ENCODE measurements around the gene CFHR1. TPM values are rescaled to one million over a fixed set of nuclear protein-coding genes. Genes with fewer than 3 reads are reported as not detected.
"Not testable (repeated sequence)": the region's sequence is repeated elsewhere in the genome, so short reads cannot be mapped to it uniquely, and the experiment has no call there.

The CFHR1 gene
- polyA plus RNA-seq = not detected

DNA sequence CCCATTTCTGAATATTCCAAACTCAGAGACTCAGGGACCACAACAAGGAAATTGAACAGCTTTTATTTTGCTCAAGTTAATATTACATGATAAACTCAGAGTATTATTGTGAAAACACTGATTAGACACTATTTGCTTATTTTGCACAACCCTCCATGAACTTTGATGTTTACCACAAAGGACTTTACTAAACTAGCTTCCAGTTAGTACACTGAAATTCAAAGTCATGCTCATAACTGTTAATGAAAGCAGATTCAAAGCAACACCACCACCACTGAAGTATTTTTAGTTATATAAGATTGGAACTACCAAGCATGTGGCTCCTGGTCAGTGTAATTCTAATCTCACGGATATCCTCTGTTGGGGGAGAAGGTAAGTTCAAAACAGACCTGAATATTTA lies at the start of gene CFHR1:
Gene CFHR1, plus strand, starts transcription at position 201 of the 400 bp plus-strand sequence. Its CDS starts 114 bp downstream, at position 315.
- H3K9me3 Mint-ChIP-seq, H3K27ac Mint-ChIP-seq, H3K4me3 Mint-ChIP-seq, H3K4me1 Mint-ChIP-seq, H3K36me3 Mint-ChIP-seq, H3K27me3 Mint-ChIP-seq: not testable (repeated sequence)

- H3K4me3 Mint-ChIP-seq, H3K27me3 Mint-ChIP-seq, H3K9me3 Mint-ChIP-seq, H3K4me1 Mint-ChIP-seq, H3K36me3 Mint-ChIP-seq, H3K27ac Mint-ChIP-seq: not testable (repeated sequence)
Observed at GRCh38 chr1:196769823-196770222, 49.7 kb upstream of the CFHR1 start.

DNA sequence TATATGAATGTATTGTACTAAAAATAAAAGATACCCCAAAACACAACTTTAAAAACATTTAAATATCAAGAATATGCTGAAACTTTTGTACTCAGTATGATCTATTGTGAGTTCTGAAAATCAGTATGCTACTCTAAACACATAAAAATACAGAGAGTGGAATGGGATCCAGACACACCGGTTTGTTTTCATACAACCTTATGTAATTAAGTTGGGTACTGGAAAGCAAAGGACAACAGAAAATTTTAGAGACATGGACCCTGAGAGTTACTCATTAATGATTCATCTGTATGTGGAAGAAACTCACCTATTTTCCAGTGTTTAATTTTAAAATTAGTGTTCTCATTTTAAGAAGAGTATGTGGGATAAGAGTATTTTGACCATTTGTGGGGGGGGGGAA lies 45.8 kb upstream of the CFHR1 start:
- Mint-ChIP-seq H3K4me3 (no peak overlapping the region), H3K36me3 (no peaks in the 10 kb centered on the region), H3K27ac (no peak overlapping the region), H3K27me3 (peaks cover 1% of the 10 kb centered on the region), H3K9me3 (no peaks in the 10 kb centered on the region), H3K4me1 (no peaks in the 10 kb centered on the region)

DNA sequence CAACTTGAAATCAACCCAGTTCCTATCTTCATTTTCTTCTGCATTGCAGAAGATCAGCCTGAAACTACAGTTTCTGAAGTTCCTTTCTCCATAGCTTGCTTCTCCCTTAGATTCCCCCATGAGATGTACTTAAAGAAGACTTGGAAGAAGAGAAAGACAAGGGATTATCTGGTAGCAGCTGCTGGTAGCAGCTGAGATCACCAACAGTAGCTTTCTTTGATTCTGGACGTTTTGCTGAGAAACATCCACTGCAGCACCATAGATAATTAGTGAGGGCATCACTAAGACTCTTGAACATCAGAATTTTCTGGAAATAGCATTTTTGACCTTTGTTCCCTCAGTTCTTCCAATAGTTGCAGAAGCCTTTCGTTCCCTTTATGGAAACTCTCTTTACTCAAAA lies 45.4 kb upstream of the CFHR1 start:
- Mint-ChIP-seq H3K4me3 (no peak overlapping the region), H3K36me3 (no peaks in the 10 kb centered on the region), H3K4me1 (no peaks in the 10 kb centered on the region), H3K9me3 (no peaks in the 10 kb centered on the region), H3K27ac (no peak overlapping the region), H3K27me3 (no peaks in the 10 kb centered on the region)

DNA sequence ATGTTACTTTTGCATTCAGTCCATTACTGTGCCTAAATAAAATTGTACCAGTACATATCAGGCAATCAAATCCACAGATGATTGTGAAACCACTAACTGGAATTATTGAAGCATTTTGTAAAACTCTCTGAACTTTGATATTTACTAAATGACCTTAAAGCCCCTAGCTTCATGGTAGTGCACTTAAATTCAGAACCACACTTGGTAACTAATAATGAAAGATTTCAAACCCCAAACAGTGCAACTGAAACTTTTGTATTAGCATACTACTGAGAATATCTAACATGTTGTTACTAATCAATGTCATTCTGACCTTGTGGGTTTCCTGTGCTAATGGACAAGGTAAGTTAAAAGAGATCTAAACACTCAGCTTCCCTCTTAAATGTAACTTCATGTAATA lies 44.9 kb upstream of the CFHR1 start, which contains the start of gene CFHR3:
Gene CFHR3, plus strand, starts transcription at position 238 of the 400 bp plus-strand sequence. Its CDS starts 47 bp downstream, at position 285.
- no peaks in the 10 kb centered on the region for H3K4me1 Mint-ChIP-seq
- no peak within 1 kb of the TSS for H3K4me3 Mint-ChIP-seq
- H3K27ac Mint-ChIP-seq = no peak within 1 kb of the TSS
- H3K9me3 Mint-ChIP-seq = no peaks in the 10 kb centered on the region
- H3K36me3 Mint-ChIP-seq = no peaks in the 10 kb centered on the region
- H3K27me3 Mint-ChIP-seq = no peaks in the 10 kb centered on the region

- H3K27me3 Mint-ChIP-seq = no peaks in the 10 kb centered on the region
- H3K9me3 Mint-ChIP-seq = no peaks in the 10 kb centered on the region
- no peak overlapping the region for H3K4me3 Mint-ChIP-seq
- H3K36me3 Mint-ChIP-seq = no peaks in the 10 kb centered on the region
- H3K4me1 Mint-ChIP-seq = no peaks in the 10 kb centered on the region
- no peak overlapping the region for H3K27ac Mint-ChIP-seq
Observed at GRCh38 chr1:196777603-196778002, 41.9 kb upstream of the CFHR1 start.

- no peak overlapping the region for H3K27ac Mint-ChIP-seq
- no peaks in the 10 kb centered on the region for H3K27me3 Mint-ChIP-seq
- H3K4me3 Mint-ChIP-seq = no peak overlapping the region
- no peaks in the 10 kb centered on the region for H3K36me3 Mint-ChIP-seq
- H3K9me3 Mint-ChIP-seq = no peaks in the 10 kb centered on the region
- H3K4me1 Mint-ChIP-seq = no peaks in the 10 kb centered on the region
Observed at GRCh38 chr1:196779093-196779492, 40.4 kb upstream of the CFHR1 start.

DNA sequence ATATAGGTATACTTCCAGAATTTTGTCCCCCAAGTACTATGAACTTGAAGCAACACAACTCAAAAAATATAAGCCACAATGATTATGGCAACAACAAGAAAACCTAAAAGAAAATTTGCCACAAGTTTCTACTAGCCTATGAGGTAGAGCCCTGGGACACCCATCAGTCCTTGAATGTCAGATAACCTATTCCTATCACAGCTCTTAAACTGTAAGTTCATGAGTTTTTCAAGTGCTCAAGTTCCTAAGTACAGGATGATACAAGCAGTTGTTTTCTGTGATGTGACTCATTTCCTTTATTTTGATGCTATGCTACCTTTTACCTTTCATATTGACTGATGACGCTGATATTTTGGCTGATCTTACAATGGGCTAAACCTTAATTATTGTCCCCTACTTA lies 28.3 kb upstream of the CFHR1 start:
- not testable (repeated sequence) for H3K4me3 Mint-ChIP-seq, H3K36me3 Mint-ChIP-seq, H3K4me1 Mint-ChIP-seq, H3K9me3 Mint-ChIP-seq, H3K27me3 Mint-ChIP-seq, H3K27ac Mint-ChIP-seq

DNA sequence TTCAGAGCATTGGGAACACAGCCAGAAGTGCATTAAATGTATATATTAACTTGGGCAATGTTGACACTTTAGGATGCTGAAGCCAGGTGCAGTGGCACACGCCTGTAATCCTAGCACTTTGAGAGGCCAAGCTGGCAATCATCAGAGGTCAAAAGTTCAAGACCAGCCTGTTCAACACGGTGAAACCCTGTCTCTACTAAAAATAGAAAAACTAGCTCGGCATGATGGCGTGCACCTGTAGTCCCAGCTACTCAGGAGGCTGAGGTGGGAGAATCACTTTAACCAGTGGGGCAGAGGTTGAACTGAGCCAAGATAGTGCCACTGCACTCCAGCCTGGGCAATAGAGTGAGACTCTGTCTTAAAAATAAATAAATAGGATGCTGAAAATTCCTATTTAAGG lies 25.4 kb upstream of the CFHR1 start:
- not testable (repeated sequence) for H3K36me3 Mint-ChIP-seq, H3K4me1 Mint-ChIP-seq, H3K27me3 Mint-ChIP-seq, H3K27ac Mint-ChIP-seq, H3K9me3 Mint-ChIP-seq, H3K4me3 Mint-ChIP-seq

- no peak overlapping the region for H3K27ac Mint-ChIP-seq
- H3K36me3 Mint-ChIP-seq = no peaks in the 10 kb centered on the region
- H3K4me3 Mint-ChIP-seq = no peak overlapping the region
- peaks cover 0 to 10% (median 2%) of the 10 kb centered on the region in 3 donors for H3K9me3 Mint-ChIP-seq
- no peaks in the 10 kb centered on the region for H3K27me3 Mint-ChIP-seq
- H3K4me1 Mint-ChIP-seq = no peaks in the 10 kb centered on the region
Observed at GRCh38 chr1:196797891-196798290, 21.6 kb upstream of the CFHR1 start.

- not testable (repeated sequence) for H3K4me1 Mint-ChIP-seq, H3K36me3 Mint-ChIP-seq, H3K9me3 Mint-ChIP-seq, H3K4me3 Mint-ChIP-seq, H3K27ac Mint-ChIP-seq, H3K27me3 Mint-ChIP-seq
Observed at GRCh38 chr1:196801920-196802319, 17.6 kb upstream of the CFHR1 start.

DNA sequence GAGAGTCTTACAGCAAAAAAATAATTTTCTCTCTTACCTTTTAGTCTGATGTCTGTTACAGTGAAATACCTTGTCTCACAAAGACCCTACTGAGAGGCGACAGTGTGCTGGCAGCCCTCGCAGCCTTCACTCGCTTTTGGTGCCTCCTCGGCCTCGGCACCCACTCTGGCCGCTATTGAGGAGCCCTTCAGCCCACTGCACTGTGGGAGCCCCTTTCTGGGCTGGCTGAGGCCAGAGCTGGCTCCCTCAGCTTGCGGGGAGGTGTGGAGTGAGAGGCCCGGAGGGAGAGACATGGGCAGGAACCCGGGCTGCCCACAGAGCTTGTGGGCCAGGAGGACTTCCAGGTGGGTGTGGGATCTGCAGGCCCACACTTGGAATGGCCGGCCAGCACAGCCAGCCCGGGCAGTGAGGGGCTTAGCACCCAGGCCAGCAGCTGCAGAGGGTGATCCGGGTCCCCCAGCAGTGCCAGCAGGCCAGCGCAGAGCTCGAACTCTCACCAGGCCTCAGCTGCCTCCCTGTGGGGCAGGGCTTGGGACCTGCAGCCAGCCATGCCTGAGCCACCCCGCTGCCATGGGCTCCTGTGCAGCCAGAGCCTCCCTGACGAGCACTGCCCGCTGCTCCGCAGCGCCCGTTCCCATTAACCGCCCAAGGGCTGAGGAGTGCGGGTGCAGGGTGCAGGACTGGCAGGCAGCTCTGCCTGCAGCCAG lies 10.8 kb upstream of the CFHR1 start:
- Mint-ChIP-seq H3K4me1 (no peaks in the 10 kb centered on the region), H3K4me3 (no peak overlapping the region), H3K9me3 (peaks cover 0 to 4% (median 0%) of the 10 kb centered on the region in 3 donors), H3K27me3 (no peaks in the 10 kb centered on the region), H3K36me3 (no peaks in the 10 kb centered on the region), H3K27ac (no peak overlapping the region)

DNA sequence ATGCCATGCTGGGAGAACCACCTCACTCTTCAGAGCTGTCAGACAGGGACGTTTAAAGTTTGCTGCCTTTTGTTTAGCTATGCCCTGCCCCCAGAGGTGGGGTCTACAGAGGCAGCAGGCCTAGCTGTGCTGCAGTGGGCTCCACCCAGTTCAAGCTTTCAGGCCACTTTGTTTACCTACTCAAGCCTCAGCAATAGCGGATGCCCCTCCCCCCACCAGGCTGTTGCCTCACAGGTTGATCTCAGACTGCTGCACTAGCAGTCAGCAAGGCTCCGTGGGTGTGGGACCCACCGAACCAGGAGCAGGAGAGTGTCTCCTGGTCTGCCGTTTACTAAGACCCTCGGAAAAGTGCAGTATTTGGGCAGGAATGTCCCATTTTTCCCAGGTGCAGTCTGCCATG lies 2.1 kb upstream of the CFHR1 start:
- not testable (repeated sequence) for H3K9me3 Mint-ChIP-seq, H3K27me3 Mint-ChIP-seq, H3K36me3 Mint-ChIP-seq, H3K4me1 Mint-ChIP-seq, H3K4me3 Mint-ChIP-seq, H3K27ac Mint-ChIP-seq

DNA sequence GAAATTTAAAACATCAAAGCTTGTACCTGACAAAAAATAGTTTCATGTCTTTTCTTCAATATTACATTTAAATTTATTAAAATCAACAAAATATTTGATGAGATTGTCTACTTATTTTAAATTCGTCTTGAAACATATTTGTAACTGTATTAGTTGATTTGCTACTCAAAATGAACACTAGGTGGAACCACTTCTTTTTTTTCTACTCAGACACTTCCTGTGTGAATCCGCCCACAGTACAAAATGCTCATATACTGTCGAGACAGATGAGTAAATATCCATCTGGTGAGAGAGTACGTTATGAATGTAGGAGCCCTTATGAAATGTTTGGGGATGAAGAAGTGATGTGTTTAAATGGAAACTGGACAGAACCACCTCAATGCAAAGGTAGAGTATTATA lies 8.3 kb downstream of the CFHR1 start:
- not testable (repeated sequence) for H3K27ac Mint-ChIP-seq, H3K36me3 Mint-ChIP-seq, H3K4me1 Mint-ChIP-seq, H3K4me3 Mint-ChIP-seq, H3K27me3 Mint-ChIP-seq, H3K9me3 Mint-ChIP-seq

- not testable (repeated sequence) for H3K4me1 Mint-ChIP-seq, H3K4me3 Mint-ChIP-seq, H3K27me3 Mint-ChIP-seq, H3K9me3 Mint-ChIP-seq, H3K27ac Mint-ChIP-seq, H3K36me3 Mint-ChIP-seq
Observed at GRCh38 chr1:196849613-196850492, 30.3 kb downstream of the CFHR1 start.

DNA sequence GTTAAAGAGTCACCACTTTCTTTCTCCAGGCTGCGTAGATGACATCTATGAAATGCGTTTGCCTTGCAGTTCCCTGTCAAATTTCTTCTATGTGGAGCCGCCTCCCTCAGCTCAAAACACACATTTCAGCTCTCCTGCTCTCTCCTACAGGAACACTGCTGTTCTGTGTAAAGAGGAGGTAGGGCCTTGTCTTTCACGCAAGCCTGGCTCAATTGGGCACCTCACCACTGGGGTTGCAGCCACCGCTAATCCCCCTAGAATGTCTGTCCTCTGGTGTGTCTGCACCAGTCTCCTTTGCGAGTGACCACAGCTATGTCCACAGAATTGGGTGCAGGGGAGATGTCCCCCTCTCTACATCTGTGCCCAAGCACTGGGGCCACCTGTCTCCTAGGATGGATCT lies 36.5 kb downstream of the CFHR1 start:
- H3K27me3 Mint-ChIP-seq = no peaks in the 10 kb centered on the region
- H3K9me3 Mint-ChIP-seq = peaks cover 0 to 4% (median 4%) of the 10 kb centered on the region in 3 donors
- H3K4me3 Mint-ChIP-seq = no peak overlapping the region
- H3K36me3 Mint-ChIP-seq = no peaks in the 10 kb centered on the region
- H3K27ac Mint-ChIP-seq = no peak overlapping the region
- H3K4me1 Mint-ChIP-seq = no peaks in the 10 kb centered on the region

Data from IgD-negative memory B cell (primary cell).